Kidney epithelial cell (primary cell): ENCODE results near the gene PCDHGA9. TPM values are rescaled to one million over a fixed set of nuclear protein-coding genes. Genes with fewer than 3 reads are reported as not detected.
"Not testable (repeated sequence)": the region's sequence is repeated elsewhere in the genome, so short reads cannot be mapped to it uniquely, and the experiment has no call there.

Experiments used
- DNase-seq: peaks from one replicate; pipeline ENCODE4 v3.0.0-alpha.2; 2010; ENCODE audit warnings: low read depth
- H3K27me3 ChIP-seq: 2 replicates; pipeline ENCODE4 v1.6.0; 2011; ENCODE audit warnings: low read length; ENCODE audit not compliant: control insufficient read depth, insufficient read depth
- H3K36me3 ChIP-seq: 2 replicates; pipeline ENCODE4 v1.5.1; 2011; ENCODE audit warnings: low read length; ENCODE audit not compliant: control insufficient read depth, insufficient read depth
- H3K4me3 ChIP-seq: 2 replicates; pipeline ENCODE4 v1.5.1; 2011; ENCODE audit warnings: low read depth, mild to moderate bottlenecking, control low read depth, low read length
- CTCF ChIP-seq: IDR thresholded peaks from 2 replicates; pipeline ENCODE4 v1.5.1; 2011; ENCODE audit warnings: mild to moderate bottlenecking, moderate library complexity, low read length, control low read depth, inconsistent platforms; ENCODE audit not compliant: insufficient read depth, poor library complexity, severe bottlenecking
- total RNA-seq: library from RNA; depleted of rRNA; stranded (reverse); fragments of >200 nt; gene quantifications from 2 replicates; pipeline ENCODE4 v1.2.3, GENCODE V29; 2015

The PCDHGA9 gene
- total RNA-seq, 1 donor from 2014 or later: 3.6 TPM

DNA sequence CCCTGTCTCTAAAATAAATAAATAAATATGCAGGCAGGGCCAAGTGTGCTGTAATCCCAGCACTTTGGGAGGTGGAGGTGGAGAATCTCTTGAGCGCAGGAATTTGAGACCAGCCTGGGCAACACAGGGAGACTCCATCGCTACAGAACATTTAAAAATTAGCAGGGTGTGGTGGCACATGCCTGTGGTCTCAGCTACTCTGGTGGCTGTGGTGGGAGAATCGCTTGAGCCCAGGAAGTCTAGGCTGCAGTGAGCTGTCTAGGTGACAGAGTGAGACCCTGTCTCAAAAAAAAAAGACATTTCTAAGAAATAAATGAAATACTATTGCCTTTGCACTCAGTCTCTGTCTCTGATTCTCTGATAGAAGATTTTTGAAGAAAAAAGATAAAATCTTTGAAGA is 9.0 kb downstream of the PCDHGA9 start:
- H3K4me3 ChIP-seq: no peak overlapping the region
- DNase-seq: no peak
- peaks cover 16% of the 10 kb centered on the region for H3K27me3 ChIP-seq
- H3K36me3 ChIP-seq: no peaks in the 10 kb centered on the region
- no peak for TF ChIP-seq CTCF

- H3K4me3 ChIP-seq: peak within 1 kb of the TSS; percentile 30
- peaks cover 16% of the 10 kb centered on the region for H3K27me3 ChIP-seq
Measured at GRCh38 chr5:141412854-141413539, 10.4 kb downstream of the PCDHGA9 start, which contains the start of gene PCDHGA10. Gene PCDHGA10 (plus strand): TSS chr5:141412987. CDS start chr5:141413176, 189 bp downstream.

DNA sequence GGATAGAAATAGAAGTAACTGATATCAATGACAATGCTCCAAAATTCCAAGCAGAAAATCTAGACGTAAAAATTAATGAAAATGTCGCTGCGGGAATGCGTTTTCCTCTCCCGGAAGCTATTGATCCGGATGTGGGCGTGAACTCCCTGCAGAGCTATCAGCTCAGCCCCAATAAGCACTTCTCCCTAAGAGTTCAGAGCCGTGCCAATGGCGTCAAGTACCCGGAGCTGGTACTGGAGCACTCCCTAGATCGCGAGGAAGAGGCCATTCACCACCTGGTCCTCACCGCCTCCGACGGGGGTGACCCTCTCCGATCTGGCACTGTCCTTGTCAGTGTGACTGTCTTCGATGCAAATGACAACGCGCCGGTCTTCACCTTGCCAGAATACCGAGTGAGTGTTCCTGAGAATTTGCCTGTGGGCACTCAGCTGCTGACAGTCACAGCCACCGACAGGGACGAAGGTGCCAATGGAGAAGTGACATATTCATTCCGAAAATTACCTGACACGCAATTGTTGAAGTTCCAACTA is 11.0 kb downstream of the PCDHGA9 start:
- Histone ChIP-seq H3K27me3 (peaks cover 14% of the 10 kb centered on the region), H3K36me3 (no peaks in the 10 kb centered on the region), H3K4me3 (peak overlapping the region; percentile 30)
- no peak for TF ChIP-seq CTCF
- DNase-seq: no peak

More at GRCh38 chr5:141412854-141413539, 10.4 kb downstream of the PCDHGA9 start, which contains the start of gene PCDHGA10:
- H3K36me3 ChIP-seq: no peaks in the 10 kb centered on the region
- DNase-seq: no peak
- peak; percentile 34 for TF ChIP-seq CTCF

GRCh38 chr5:141414548-141415274 is 12.1 kb downstream of the PCDHGA9 start:
- not testable (repeated sequence) for H3K36me3 ChIP-seq, DNase-seq, H3K4me3 ChIP-seq

DNA sequence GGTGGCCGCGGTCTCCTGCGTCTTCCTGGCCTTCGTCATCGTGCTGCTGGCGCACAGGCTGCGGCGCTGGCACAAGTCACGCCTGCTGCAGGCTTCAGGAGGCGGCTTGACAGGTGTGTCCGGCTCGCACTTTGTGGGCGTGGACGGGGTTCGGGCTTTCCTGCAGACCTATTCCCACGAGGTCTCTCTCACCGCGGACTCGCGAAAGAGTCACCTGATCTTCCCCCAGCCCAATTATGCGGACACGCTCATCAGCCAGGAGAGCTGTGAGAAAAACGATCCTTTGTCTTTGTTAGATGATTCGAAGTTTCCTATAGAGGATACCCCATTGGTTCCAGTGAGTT is 12.7 kb downstream of the PCDHGA9 start:
- not testable (repeated sequence) for H3K36me3 ChIP-seq, H3K4me3 ChIP-seq, DNase-seq
- H3K27me3 ChIP-seq: peaks cover 14% of the 10 kb centered on the region

More at GRCh38 chr5:141414548-141415274, 12.1 kb downstream of the PCDHGA9 start:
- H3K27me3 ChIP-seq: peaks cover 18% of the 10 kb centered on the region

DNA sequence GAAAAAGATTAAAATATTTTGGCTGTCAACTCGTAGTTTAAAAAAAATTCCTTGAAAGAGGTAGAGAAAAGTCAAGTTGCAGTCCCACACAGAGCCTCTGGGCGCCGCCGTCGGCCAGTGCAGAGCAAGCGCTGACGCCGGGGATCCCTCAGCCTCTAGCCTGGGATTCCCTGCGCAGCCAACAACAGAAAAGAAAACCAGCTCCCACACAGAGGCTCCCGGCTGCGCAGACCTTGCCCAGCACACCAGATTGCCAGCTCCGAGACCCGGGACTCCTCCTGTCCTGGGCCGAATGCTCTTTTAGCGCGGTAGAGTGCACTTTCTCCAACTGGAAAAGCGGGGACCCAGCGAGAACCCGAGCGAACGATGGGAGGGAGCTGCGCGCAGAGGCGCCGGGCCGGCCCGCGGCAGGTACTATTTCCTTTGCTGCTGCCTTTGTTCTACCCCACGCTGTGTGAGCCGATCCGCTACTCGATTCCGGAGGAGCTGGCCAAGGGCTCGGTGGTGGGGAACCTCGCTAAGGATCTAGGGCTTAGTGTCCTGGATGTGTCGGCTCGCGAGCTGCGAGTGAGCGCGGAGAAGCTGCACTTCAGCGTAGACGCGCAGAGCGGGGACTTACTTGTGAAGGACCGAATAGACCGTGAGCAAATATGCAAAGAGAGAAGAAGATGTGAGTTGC is 15.1 kb downstream of the PCDHGA9 start, which contains the start of gene PCDHGB7:
TSS of gene PCDHGB7 (plus strand) at position 184 of the 679 bp plus-strand sequence. CDS start at position 367, 183 bp downstream.
- Histone ChIP-seq H3K27me3 (peaks cover 18% of the 10 kb centered on the region), H3K4me3 (peak within 1 kb of the TSS; percentile 42)
- DNase-seq, H3K36me3 ChIP-seq: not testable (repeated sequence)
- TF ChIP-seq CTCF: peak; percentile 83
